ENCODE results near the gene CEP192. TPM values are rescaled to one million over a fixed set of nuclear protein-coding genes. Genes with fewer than 3 reads are reported as not detected.
"Not testable (repeated sequence)": the region's sequence is repeated elsewhere in the genome, so short reads cannot be mapped to it uniquely, and the experiment has no call there.

CEP192 gene
- total RNA-seq, 4 donors from 2014 or later, result 6.8 to 8.3 (median 7.3) TPM

GRCh38 chr18:13096719-13097118 is 105.6 kb downstream of the CEP192 start:
- DNase-seq (no peak), ATAC-seq (no peak)
- Histone ChIP-seq H3K4me3 (no peak overlapping the region), H3K36me3 (peaks cover 0 to 49% of the 10 kb centered on the region in 2 donors), H3K9me3 (no peaks in the 10 kb centered on the region), H3K27ac (no peak overlapping the region), H3K27me3 (no peaks in the 10 kb centered on the region), H3K4me1 (no peaks in the 10 kb centered on the region)
- TF ChIP-seq, protein P1, sequence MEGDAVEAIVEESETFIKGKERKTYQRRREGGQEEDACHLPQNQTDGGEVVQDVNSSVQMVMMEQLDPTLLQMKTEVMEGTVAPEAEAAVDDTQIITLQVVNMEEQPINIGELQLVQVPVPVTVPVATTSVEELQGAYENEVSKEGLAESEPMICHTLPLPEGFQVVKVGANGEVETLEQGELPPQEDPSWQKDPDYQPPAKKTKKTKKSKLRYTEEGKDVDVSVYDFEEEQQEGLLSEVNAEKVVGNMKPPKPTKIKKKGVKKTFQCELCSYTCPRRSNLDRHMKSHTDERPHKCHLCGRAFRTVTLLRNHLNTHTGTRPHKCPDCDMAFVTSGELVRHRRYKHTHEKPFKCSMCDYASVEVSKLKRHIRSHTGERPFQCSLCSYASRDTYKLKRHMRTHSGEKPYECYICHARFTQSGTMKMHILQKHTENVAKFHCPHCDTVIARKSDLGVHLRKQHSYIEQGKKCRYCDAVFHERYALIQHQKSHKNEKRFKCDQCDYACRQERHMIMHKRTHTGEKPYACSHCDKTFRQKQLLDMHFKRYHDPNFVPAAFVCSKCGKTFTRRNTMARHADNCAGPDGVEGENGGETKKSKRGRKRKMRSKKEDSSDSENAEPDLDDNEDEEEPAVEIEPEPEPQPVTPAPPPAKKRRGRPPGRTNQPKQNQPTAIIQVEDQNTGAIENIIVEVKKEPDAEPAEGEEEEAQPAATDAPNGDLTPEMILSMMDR (IDR thresholded peaks at IDR 0.05 in 4 of 5, conservative IDR thresholded peaks at IDR 0.05 in 1 of 5), result no peak
- no peak for TF ChIP-seq POLR2A (IDR thresholded peaks at IDR 0.05)
- in situ Hi-C loops (cut with MboI; ENCODE audit: low sequenced_read_pairs in 4 of 4), result no loop called here
- intact Hi-C loops (cut with DNase I; ENCODE audit: low total_unique reads), result no loop called here

DNA sequence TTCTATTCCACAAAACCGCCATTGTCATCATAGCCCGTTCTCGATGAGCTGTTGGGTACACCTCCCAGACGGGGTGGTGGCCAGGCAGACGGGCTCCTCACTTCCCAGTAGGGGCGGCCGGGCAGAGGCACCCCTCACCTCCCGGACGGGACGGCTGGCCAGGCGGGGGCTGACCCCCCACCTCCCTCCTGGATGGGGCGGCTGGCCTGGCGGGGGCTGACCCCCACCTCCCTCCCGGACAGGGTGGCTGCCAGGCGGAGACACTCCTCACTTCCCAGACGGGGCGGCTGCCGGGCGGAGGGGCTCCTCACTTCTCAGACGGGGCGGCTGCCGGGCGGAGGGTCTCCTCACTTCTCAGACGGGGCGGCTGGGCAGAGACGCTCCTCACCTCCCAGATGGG is 106.9 kb downstream of the CEP192 start:
- H3K9me3 ChIP-seq; H3K27ac ChIP-seq; ATAC-seq; DNase-seq; H3K4me3 ChIP-seq; H3K4me1 ChIP-seq; in situ Hi-C loops (cut with MboI; ENCODE audit: low sequenced_read_pairs in 4 of 4); H3K27me3 ChIP-seq; intact Hi-C loops (cut with DNase I; ENCODE audit: low total_unique reads): not testable (repeated sequence)
- H3K36me3 ChIP-seq, result peaks cover 0 to 52% of the 10 kb centered on the region in 2 donors

DNA sequence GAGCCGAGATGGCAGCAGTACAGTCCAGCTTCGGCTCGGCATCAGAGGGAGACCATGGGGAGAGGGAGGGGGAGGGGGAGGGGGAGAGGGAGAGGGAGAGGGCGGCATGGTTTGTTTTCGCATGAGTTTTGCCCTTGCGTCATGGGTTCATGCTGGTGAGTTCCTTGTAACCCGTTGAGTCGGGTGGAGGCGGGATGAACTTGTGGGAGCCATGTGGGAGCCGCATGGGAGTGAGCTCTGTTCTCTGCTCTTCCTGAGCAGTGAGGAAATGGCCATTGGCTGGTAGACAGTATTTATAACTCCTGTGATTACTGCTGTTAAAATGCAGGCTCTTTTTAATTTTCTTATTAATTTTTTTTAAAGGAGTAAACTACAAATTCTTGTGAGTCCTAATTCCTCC is 108.0 kb downstream of the CEP192 start:
- TF ChIP-seq, protein P1 (IDR thresholded peaks at IDR 0.05 in 4 of 5, conservative IDR thresholded peaks at IDR 0.05 in 1 of 5), result no peak
- no peak for TF ChIP-seq POLR2A (IDR thresholded peaks at IDR 0.05)
- no peak overlapping the region for H3K4me3 ChIP-seq
- intact Hi-C loops (cut with DNase I; ENCODE audit: low total_unique reads), result no loop called here
- peaks cover 0 to 54% of the 10 kb centered on the region in 2 donors for H3K36me3 ChIP-seq
- no peaks in the 10 kb centered on the region for H3K4me1 ChIP-seq
- H3K9me3 ChIP-seq, result no peaks in the 10 kb centered on the region
- H3K27me3 ChIP-seq, result no peaks in the 10 kb centered on the region
- no peak overlapping the region for H3K27ac ChIP-seq
- ATAC-seq (no peak), DNase-seq (no peak)
- in situ Hi-C loops (cut with MboI; ENCODE audit: low sequenced_read_pairs in 4 of 4), result no loop called here

GRCh38 chr18:13100942-13101658 is 109.9 kb downstream of the CEP192 start:
- Histone ChIP-seq H3K4me1 (no peaks in the 10 kb centered on the region), H3K27ac (no peak overlapping the region), H3K27me3 (no peaks in the 10 kb centered on the region), H3K4me3 (no peak overlapping the region), H3K9me3 (no peaks in the 10 kb centered on the region), H3K36me3 (peaks cover 0 to 66% of the 10 kb centered on the region in 2 donors)
- TF ChIP-seq, protein P1 (IDR thresholded peaks at IDR 0.05 in 4 of 5, conservative IDR thresholded peaks at IDR 0.05 in 1 of 5), result no peak
- TF ChIP-seq POLR2A (IDR thresholded peaks at IDR 0.05), result no peak
- ATAC-seq (no peak), DNase-seq (no peak)
- in situ Hi-C loops (cut with MboI; ENCODE audit: low sequenced_read_pairs in 4 of 4) (no loop called here), intact Hi-C loops (cut with DNase I; ENCODE audit: low total_unique reads) (no loop called here)

DNA sequence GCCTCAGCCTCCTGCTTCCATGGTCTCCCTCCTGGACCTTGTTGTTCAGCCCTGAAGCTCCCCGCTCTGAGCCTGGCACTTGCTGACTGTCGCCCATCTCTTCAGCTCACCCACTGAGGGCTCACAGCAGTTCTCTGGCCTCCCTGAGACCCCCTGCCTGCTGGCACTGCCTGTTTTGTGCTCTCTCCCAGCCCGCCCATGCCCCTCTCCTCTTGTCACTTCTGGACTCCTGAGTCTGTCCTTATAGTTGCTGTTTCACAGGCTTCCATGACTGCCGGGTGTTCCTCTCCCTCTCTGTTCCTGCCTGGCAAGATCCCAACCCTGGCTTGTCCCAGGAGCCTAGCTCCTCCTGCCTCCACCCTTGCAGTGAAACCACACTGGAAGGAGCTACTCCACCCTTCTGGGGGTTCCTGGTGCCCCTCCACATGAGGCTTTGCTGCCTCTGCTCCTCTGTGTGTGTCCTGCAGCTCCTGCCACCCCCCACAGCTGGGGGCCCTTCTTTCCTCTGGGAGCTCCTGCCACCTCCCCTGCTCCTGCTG is 110.6 kb downstream of the CEP192 start:
- Histone ChIP-seq H3K4me3 (no peak overlapping the region), H3K4me1 (no peaks in the 10 kb centered on the region), H3K27ac (no peak overlapping the region), H3K27me3 (no peaks in the 10 kb centered on the region), H3K9me3 (no peaks in the 10 kb centered on the region), H3K36me3 (peaks cover 3 to 65% of the 10 kb centered on the region in 2 donors)
- in situ Hi-C loops (cut with MboI; ENCODE audit: low sequenced_read_pairs in 4 of 4), result no loop called here
- intact Hi-C loops (cut with DNase I; ENCODE audit: low total_unique reads), result no loop called here
- DNase-seq, result no peak
- TF ChIP-seq POLR2A (IDR thresholded peaks at IDR 0.05), result no peak
- TF ChIP-seq, protein P1 (IDR thresholded peaks at IDR 0.05 in 4 of 5, conservative IDR thresholded peaks at IDR 0.05 in 1 of 5), result no peak
- no peak for ATAC-seq

Measured in gastrocnemius medialis (tissue), 4 donors.